Right lobe of liver (tissue), 4 donors: ENCODE data around the gene RNF40.

Source experiments
- CTCF ChIP-seq, 4 donors: fragments of 200-600 bp in 3 of 4; fragments of 450-650 bp in 1 of 4; IDR thresholded peaks; one replicate each; pipeline versions ENCODE4 v1.5.1 to v1.8.0; 2016 to 2022; ENCODE audit warnings: antibody characterized with exemption in 4 of 4, mild to moderate bottlenecking in 2 of 4
- POLR2A ChIP-seq: fragments of 450-650 bp; IDR thresholded peaks from one replicate; pipeline ENCODE4 v1.6.1; 2017; ENCODE audit warnings: antibody characterized with exemption, mild to moderate bottlenecking
- donor health status: DM: no; HTN: no; CAD: no.
- donor health status: DM: no; HTN: no; CAD: no.
- donor health status: DM: no; HTN: yes; CAD: no.

- TF ChIP-seq CTCF (IDR thresholded peaks at IDR 0.05) (no peak), POLR2A (no peak)
These were observed 2.0 kb downstream of the RNF40 start for GRCh38 chr16:30764086-30764485.
